Activated CD4-positive, alpha-beta memory T cell treated with anti-CD3 and anti-CD28 coated beads, Interleukin-2, amount 10 ng/mL, durations not matched to agents 7 days and 5 days (primary cell): ENCODE data around the gene MAPK6. TPM values are rescaled to one million over a fixed set of nuclear protein-coding genes. Genes with fewer than 3 reads are reported as not detected.
A peak's percentile ranks its signal among the peaks of the same experiment; 100 is the strongest.
"Not testable (repeated sequence)": the region's sequence is repeated elsewhere in the genome, so short reads cannot be mapped to it uniquely, and the experiment has no call there.

Source experiments
- CTCF ChIA-PET: fragments of 350-600 bp; sonication (Branson Sonifier 250); formaldehyde crosslinking; loops from one replicate; lab custom pipeline; 2021; ENCODE audit warnings: antibody characterized with exemption, inconsistent platforms; lab: Charles Lee
- POLR2A ChIA-PET: fragments of 350-600 bp; sonication (Branson Sonifier 250); formaldehyde crosslinking; loops from one replicate; lab custom pipeline; 2021; ENCODE audit warnings: antibody characterized with exemption; lab: Charles Lee
- DNase-seq: peaks from one replicate; pipeline ENCODE4 v3.0.0-alpha.2; 2020
- H3K27ac Mint-ChIP-seq: one replicate; pipeline ENCODE4 v1.8.0; 2021; ENCODE audit warnings: mild to moderate bottlenecking, mixed read lengths
- H3K27me3 Mint-ChIP-seq: one replicate; pipeline ENCODE4 v1.8.0; 2021; ENCODE audit warnings: mixed read lengths
- H3K36me3 Mint-ChIP-seq: one replicate; pipeline ENCODE4 v1.8.0; 2021; ENCODE audit warnings: low read depth, mixed read lengths
- H3K4me1 Mint-ChIP-seq: one replicate; pipeline ENCODE4 v1.8.0; 2021; ENCODE audit warnings: mixed read lengths
- H3K4me3 Mint-ChIP-seq: one replicate; pipeline ENCODE4 v1.8.0; 2021; ENCODE audit warnings: mild to moderate bottlenecking, mixed read lengths
- H3K9me3 Mint-ChIP-seq: one replicate; pipeline ENCODE4 v1.8.0; 2021; ENCODE audit warnings: mixed read lengths
- total RNA-seq, 2 experiments: library from RNA; stranded (reverse); gene quantifications; one replicate each; pipeline ENCODE4 v1.2.3, GENCODE V29; 2021

The MAPK6 gene
- total RNA-seq, 2 experiments from 2014 or later: 44.9 to 47.9 TPM

DNA sequence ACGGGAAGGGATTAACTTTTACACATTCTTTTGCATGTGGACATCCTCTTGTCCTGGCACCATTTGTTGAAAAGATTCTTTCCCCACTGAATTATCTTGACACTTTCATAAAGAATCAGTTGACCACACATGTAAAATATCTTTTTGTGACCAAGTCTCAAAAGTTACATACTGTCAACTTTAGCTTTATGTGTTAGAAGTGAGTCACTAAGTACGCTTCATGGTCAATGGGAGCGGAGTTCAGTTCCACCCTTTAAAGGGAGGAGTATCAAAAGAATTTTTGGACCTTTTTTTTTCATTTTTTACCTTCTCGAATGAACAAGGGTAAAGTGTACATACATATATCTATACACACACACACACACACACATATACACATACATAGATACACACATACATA, 35.4 kb downstream of the MAPK6 start:
- H3K4me1 Mint-ChIP-seq: no peaks in the 10 kb centered on the region
- H3K4me3 Mint-ChIP-seq: no peak overlapping the region
- no peaks in the 10 kb centered on the region for H3K9me3 Mint-ChIP-seq
- peaks cover 25% of the 10 kb centered on the region for H3K36me3 Mint-ChIP-seq
- H3K27ac Mint-ChIP-seq: no peak overlapping the region
- no peaks in the 10 kb centered on the region for H3K27me3 Mint-ChIP-seq
- ChIA-PET POLR2A (interaction anchor here (1.4 kb wide), 1 partner anchor 25 kb away, joined by 3 read pairs; no protein-coding TSS in a partner anchor), CTCF (interaction anchor here (0.6 kb wide), 1 partner anchor 160 kb away, joined by 3 read pairs; no protein-coding TSS in a partner anchor)
- DNase-seq: no peak

DNA sequence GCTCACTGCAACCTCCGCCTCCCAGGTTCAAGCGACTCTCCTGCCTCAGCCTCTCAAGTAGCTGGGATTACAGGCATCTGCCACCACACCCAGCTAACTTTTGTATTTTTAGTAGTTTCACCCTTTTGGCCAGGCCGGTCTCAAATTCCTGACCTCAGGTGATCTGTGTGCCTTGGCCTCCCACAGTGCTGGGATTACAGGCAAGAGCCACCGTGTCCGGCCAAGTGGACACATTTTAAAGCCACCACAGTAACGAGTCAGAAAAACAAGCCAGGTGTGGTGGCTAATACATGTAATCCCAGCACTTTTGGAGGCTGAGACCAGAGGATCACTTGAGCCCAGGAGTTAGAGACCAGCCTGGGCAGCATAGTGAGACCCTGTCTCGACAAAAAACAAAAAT, 35.8 kb downstream of the MAPK6 start:
- H3K36me3 Mint-ChIP-seq: peaks cover 27% of the 10 kb centered on the region
- DNase-seq, CTCF ChIA-PET, H3K9me3 Mint-ChIP-seq, H3K4me1 Mint-ChIP-seq, H3K4me3 Mint-ChIP-seq, H3K27me3 Mint-ChIP-seq, H3K27ac Mint-ChIP-seq: not testable (repeated sequence)
- POLR2A ChIA-PET: interaction anchor here (1.4 kb wide), 1 partner anchor 26 kb away, joined by 3 read pairs; no protein-coding TSS in a partner anchor

DNA sequence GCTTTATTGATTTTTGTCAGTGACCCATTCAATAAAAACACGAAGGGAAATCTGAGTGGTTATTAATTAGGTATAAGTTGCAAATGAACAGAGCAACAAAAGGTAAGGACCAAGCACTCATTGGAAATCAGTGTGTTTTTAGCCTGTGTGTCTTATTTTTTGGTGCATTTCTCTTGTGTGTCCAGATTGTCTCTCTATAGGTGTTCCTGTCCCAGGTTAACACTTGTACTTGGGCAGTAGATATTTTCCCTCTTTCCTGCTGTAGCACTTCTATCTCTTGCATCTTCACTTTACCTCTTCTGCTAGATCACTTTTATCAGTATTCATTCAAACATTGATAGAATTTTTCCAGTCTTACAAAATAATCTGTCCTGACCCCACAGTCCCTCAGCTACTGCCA, 37.0 kb downstream of the MAPK6 start:
- POLR2A ChIA-PET: no interaction called here
- Mint-ChIP-seq H3K4me1 (peaks cover 2% of the 10 kb centered on the region), H3K4me3 (no peak overlapping the region), H3K36me3 (peaks cover 32% of the 10 kb centered on the region), H3K9me3 (no peaks in the 10 kb centered on the region), H3K27me3 (no peaks in the 10 kb centered on the region), H3K27ac (no peak overlapping the region)
- DNase-seq: no peak
- CTCF ChIA-PET: no interaction called here

DNA sequence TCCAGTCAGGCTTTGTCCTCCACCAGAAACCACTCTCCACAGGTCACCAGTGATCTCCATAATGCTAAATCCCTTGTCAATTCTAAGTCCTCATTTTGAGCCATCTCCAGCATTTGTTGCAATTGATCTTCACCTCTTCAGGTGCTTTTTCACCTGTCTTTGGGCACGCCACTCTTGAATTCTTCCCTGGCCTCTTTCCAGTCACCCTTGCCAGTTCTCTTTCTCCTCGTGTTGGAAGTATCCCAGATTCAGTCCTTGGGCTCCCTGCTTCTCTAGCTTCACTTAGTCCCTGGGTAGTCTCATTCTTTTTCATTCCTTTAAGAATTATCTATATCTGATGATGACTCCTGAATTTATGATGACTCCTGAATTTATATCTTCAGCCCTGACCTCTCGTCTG, 37.5 kb downstream of the MAPK6 start:
- H3K4me3 Mint-ChIP-seq: no peak overlapping the region
- CTCF ChIA-PET: no interaction called here
- H3K36me3 Mint-ChIP-seq: peaks cover 32% of the 10 kb centered on the region
- H3K9me3 Mint-ChIP-seq: no peaks in the 10 kb centered on the region
- POLR2A ChIA-PET: no interaction called here
- H3K27me3 Mint-ChIP-seq: no peaks in the 10 kb centered on the region
- H3K27ac Mint-ChIP-seq: no peak overlapping the region
- DNase-seq: no peak
- peaks cover 2% of the 10 kb centered on the region for H3K4me1 Mint-ChIP-seq

GRCh38 chr15:52057996-52058395, 39.0 kb downstream of the MAPK6 start:
- Mint-ChIP-seq H3K27me3 (no peaks in the 10 kb centered on the region), H3K4me1 (peaks cover 2% of the 10 kb centered on the region), H3K4me3 (no peak overlapping the region), H3K27ac (no peak overlapping the region), H3K36me3 (peaks cover 34% of the 10 kb centered on the region), H3K9me3 (no peaks in the 10 kb centered on the region)
- CTCF ChIA-PET: no interaction called here
- POLR2A ChIA-PET: interaction anchor here (0.8 to 1.5 kb wide), 2 partner anchors 17 to 38 kb away, joined by 3 read pairs; no protein-coding TSS in a partner anchor
- no peak for DNase-seq

DNA sequence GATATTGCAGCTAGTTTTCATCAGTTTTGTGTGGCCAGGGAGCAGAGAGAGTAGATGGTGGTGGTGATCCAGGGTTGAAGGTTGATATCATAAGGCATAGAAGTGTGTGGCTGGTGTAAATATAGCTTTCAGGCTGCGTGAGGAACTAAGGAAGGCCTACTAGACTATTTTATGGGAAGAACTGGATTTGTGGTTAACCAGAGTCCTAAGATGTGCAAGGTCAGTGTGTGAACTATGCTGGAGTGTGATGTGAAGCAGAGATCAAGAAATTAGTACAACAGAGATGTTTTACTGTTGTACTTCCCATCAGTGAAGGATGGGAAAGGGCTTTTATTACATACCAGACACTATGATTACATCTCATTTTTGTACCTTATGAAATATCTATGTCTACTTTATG, 41.5 kb downstream of the MAPK6 start:
- Mint-ChIP-seq H3K4me3 (no peak overlapping the region), H3K27me3 (no peaks in the 10 kb centered on the region), H3K4me1 (peaks cover 6% of the 10 kb centered on the region), H3K36me3 (peaks cover 47% of the 10 kb centered on the region), H3K27ac (peak overlapping the region; percentile 18), H3K9me3 (no peaks in the 10 kb centered on the region)
- no peak for DNase-seq
- CTCF ChIA-PET: interaction anchor here (1.0 kb wide), 1 partner anchor 18 kb away, joined by 3 read pairs; no protein-coding TSS in a partner anchor
- POLR2A ChIA-PET: interaction anchor here (1.0 kb wide), 1 partner anchor 41 kb away, joined by 3 read pairs; no protein-coding TSS in a partner anchor

- Mint-ChIP-seq H3K27ac (peak overlapping the region; percentile 33), H3K9me3 (no peaks in the 10 kb centered on the region), H3K4me3 (no peak overlapping the region), H3K4me1 (peaks cover 24% of the 10 kb centered on the region), H3K27me3 (no peaks in the 10 kb centered on the region), H3K36me3 (peaks cover 41% of the 10 kb centered on the region)
- ChIA-PET POLR2A (interaction anchor here (1.0 to 1.6 kb wide), 4 partner anchors 16 to 96 kb away, joined by 3 read pairs; no protein-coding TSS in a partner anchor), CTCF (interaction anchor here (0.7 to 3.8 kb wide), 7 partner anchors 11 to 72 kb away, joined by 3 to 28 read pairs (median 3); no protein-coding TSS in a partner anchor)
- no peak for DNase-seq
Measured at GRCh38 chr15:52066842-52067544, 48.0 kb downstream of the MAPK6 start.

GRCh38 chr15:52067545-52067926, 48.5 kb downstream of the MAPK6 start:
- no peak for DNase-seq
- Mint-ChIP-seq H3K9me3 (no peaks in the 10 kb centered on the region), H3K36me3 (peaks cover 41% of the 10 kb centered on the region), H3K27ac (no peak overlapping the region), H3K4me3 (no peak overlapping the region), H3K27me3 (no peaks in the 10 kb centered on the region), H3K4me1 (peaks cover 24% of the 10 kb centered on the region)
- POLR2A ChIA-PET: interaction anchor here (1.0 to 1.6 kb wide), 4 partner anchors 15 to 96 kb away, joined by 3 read pairs; no protein-coding TSS in a partner anchor
- CTCF ChIA-PET: interaction anchor here (0.8 to 3.8 kb wide), 3 partner anchors 11 to 21 kb away, joined by 3 to 28 read pairs (median 6); no protein-coding TSS in a partner anchor

GRCh38 chr15:52068004-52068615, 49.1 kb downstream of the MAPK6 start:
- Mint-ChIP-seq H3K27ac (no peak overlapping the region), H3K4me3 (no peak overlapping the region), H3K4me1 (peaks cover 24% of the 10 kb centered on the region), H3K36me3 (peaks cover 36% of the 10 kb centered on the region), H3K27me3 (no peaks in the 10 kb centered on the region), H3K9me3 (no peaks in the 10 kb centered on the region)
- POLR2A ChIA-PET: interaction anchor here (1.0 to 1.6 kb wide), 3 partner anchors 15 to 97 kb away, joined by 3 read pairs; no protein-coding TSS in a partner anchor
- DNase-seq: no peak
- CTCF ChIA-PET: interaction anchor here (3.8 kb wide), 1 partner anchor 10 kb away, joined by 28 read pairs; no protein-coding TSS in a partner anchor

- H3K27ac Mint-ChIP-seq: no peak overlapping the region
- H3K36me3 Mint-ChIP-seq: peaks cover 21% of the 10 kb centered on the region
- no peaks in the 10 kb centered on the region for H3K9me3 Mint-ChIP-seq
- H3K4me3 Mint-ChIP-seq: no peak overlapping the region
- DNase-seq: no peak
- ChIA-PET CTCF (interaction anchor here (0.7 to 3.8 kb wide), 5 partner anchors 9 to 158 kb away, joined by 3 to 28 read pairs (median 4); no protein-coding TSS in a partner anchor), POLR2A (interaction anchor here (0.5 to 1.3 kb wide), 2 partner anchors 45 to 98 kb away, joined by 3 to 4 read pairs; partner anchors contain the start of gene LEO1)
- H3K4me1 Mint-ChIP-seq: peaks cover 24% of the 10 kb centered on the region
- no peaks in the 10 kb centered on the region for H3K27me3 Mint-ChIP-seq
Measured at GRCh38 chr15:52069559-52069958, 50.5 kb downstream of the MAPK6 start.

DNA sequence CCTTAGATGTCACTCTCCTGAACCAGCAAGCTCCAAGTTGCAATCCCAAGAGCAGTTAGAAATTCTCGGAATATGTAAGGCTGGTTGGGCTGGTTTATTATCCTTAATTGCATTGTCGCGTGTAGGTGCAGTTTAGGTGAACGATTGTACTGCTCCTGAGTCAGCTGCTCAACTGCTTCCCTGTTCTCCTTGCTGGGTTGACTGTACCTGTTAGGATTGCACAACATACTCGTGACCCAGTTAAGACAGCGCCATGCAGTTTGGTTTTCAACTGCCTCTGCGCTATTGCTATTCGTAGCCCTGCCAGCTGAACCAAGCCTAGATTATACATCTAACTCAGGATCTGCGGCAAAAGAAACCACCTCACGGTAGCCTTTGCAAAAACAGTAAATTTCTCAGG, 52.6 kb downstream of the MAPK6 start:
- no peak for DNase-seq
- H3K9me3 Mint-ChIP-seq: no peaks in the 10 kb centered on the region
- ChIA-PET CTCF (no interaction called here), POLR2A (interaction anchor here (1.4 kb wide), 1 partner anchor 26 kb away, joined by 4 read pairs; no protein-coding TSS in a partner anchor)
- H3K36me3 Mint-ChIP-seq: peaks cover 9% of the 10 kb centered on the region
- no peak overlapping the region for H3K4me3 Mint-ChIP-seq
- H3K27ac Mint-ChIP-seq: no peak overlapping the region
- no peaks in the 10 kb centered on the region for H3K27me3 Mint-ChIP-seq
- H3K4me1 Mint-ChIP-seq: peaks cover 13% of the 10 kb centered on the region

- CTCF ChIA-PET: interaction anchor here (0.8 to 3.6 kb wide), 12 partner anchors 8 to 242 kb away, joined by 3 to 28 read pairs (median 8); no protein-coding TSS in a partner anchor
- Mint-ChIP-seq H3K36me3 (no peaks in the 10 kb centered on the region), H3K9me3 (no peaks in the 10 kb centered on the region), H3K4me1 (peaks cover 26% of the 10 kb centered on the region), H3K27ac (no peak overlapping the region), H3K4me3 (no peak overlapping the region), H3K27me3 (no peaks in the 10 kb centered on the region)
- POLR2A ChIA-PET: interaction anchor here (1.7 to 2.8 kb wide), 2 partner anchors 56 to 96 kb away, joined by 6 to 17 read pairs; no protein-coding TSS in a partner anchor
- no peak for DNase-seq
Measured at GRCh38 chr15:52076889-52077781, 58.1 kb downstream of the MAPK6 start.
